Naive thymus-derived CD4-positive, alpha-beta T cell (primary cell): ENCODE measurements around the gene MARCHF5. TPM values are rescaled to one million over a fixed set of nuclear protein-coding genes. Genes with fewer than 3 reads are reported as not detected.

ENCODE experiments used
- ATAC-seq: fragments of 150-1000 bp; cut with Tn5 transposase; 2 replicates; pipeline ENCODE4 v1.10.0; 2021; ENCODE audit warnings: mild to moderate bottlenecking, moderate library complexity
- CTCF ChIA-PET: fragments of 350-600 bp; sonication (Branson Sonifier 250); formaldehyde crosslinking; loops from one replicate; lab custom pipeline; 2021; ENCODE audit warnings: antibody characterized with exemption; lab: Charles Lee
- POLR2A ChIA-PET: fragments of 350-600 bp; sonication (Branson Sonifier 250); formaldehyde crosslinking; loops from one replicate; lab custom pipeline; 2021; ENCODE audit warnings: antibody characterized with exemption, inconsistent platforms; lab: Charles Lee
- DNase-seq, 9 donors: peaks; one replicate each; pipeline versions ENCODE4 v3.0.0 to v3.0.0-alpha.2; 2020 to 2022; ENCODE audit warnings: mixed read lengths in 1 of 9
- H3K27ac ChIP-seq: one replicate; pipeline ENCODE4 v1.7.0; 2013; ENCODE audit warnings: mild to moderate bottlenecking, low read depth, low read length, moderate library complexity
- H3K27me3 ChIP-seq, 2 donors: one replicate each; pipeline ENCODE4 v1.7.0; 2013; ENCODE audit warnings: low read length in 2 of 2, mild to moderate bottlenecking in 2 of 2, moderate library complexity in 2 of 2; ENCODE audit not compliant: control insufficient read depth in 2 of 2, insufficient read depth in 2 of 2
- H3K36me3 ChIP-seq, 3 experiments: 1 replicate in 2 of 3; 2 replicates in 1 of 3; pipeline ENCODE4 v1.7.0; 2013; ENCODE audit warnings: low read length in 3 of 3, mild to moderate bottlenecking in 3 of 3, moderate library complexity in 1 of 3; ENCODE audit not compliant: insufficient read depth in 3 of 3, control insufficient read depth in 2 of 3
- H3K4me1 ChIP-seq, 2 donors: one replicate each; pipeline ENCODE4 v1.7.0; 2013; ENCODE audit warnings: low read length in 2 of 2, mild to moderate bottlenecking in 2 of 2, moderate library complexity in 1 of 2; ENCODE audit not compliant: control insufficient read depth in 2 of 2, insufficient read depth in 2 of 2
- H3K4me3 ChIP-seq: 2 replicates; pipeline ENCODE4 v1.7.0; 2013; ENCODE audit warnings: mild to moderate bottlenecking, low read length
- H3K9me3 ChIP-seq, 3 experiments: 1 replicate in 2 of 3; 2 replicates in 1 of 3; pipeline ENCODE4 v1.7.0; 2013; ENCODE audit warnings: low read length in 3 of 3; ENCODE audit not compliant: control insufficient read depth in 2 of 3
- H3K27ac Mint-ChIP-seq, 9 donors: one replicate each; pipeline ENCODE4 v1.8.0; 2020 to 2022; ENCODE audit warnings: mixed read lengths in 9 of 9, mild to moderate bottlenecking in 8 of 9, moderate library complexity in 5 of 9, inconsistent platforms in 2 of 9
- H3K27me3 Mint-ChIP-seq, 5 donors: one replicate each; pipeline ENCODE4 v1.8.0; 2021 to 2022; ENCODE audit warnings: mixed read lengths in 5 of 5, mild to moderate bottlenecking in 1 of 5
- H3K36me3 Mint-ChIP-seq, 5 donors: one replicate each; pipeline ENCODE4 v1.8.0; 2020 to 2022; ENCODE audit warnings: mixed read lengths in 5 of 5, mild to moderate bottlenecking in 3 of 5, inconsistent platforms in 1 of 5
- H3K4me1 Mint-ChIP-seq, 7 donors: one replicate each; pipeline ENCODE4 v1.8.0; 2020 to 2022; ENCODE audit warnings: mixed read lengths in 7 of 7, mild to moderate bottlenecking in 3 of 7, inconsistent platforms in 1 of 7
- H3K4me3 Mint-ChIP-seq, 10 donors: one replicate each; pipeline ENCODE4 v1.8.0; 2020 to 2022; ENCODE audit warnings: mild to moderate bottlenecking in 10 of 10, mixed read lengths in 10 of 10, moderate library complexity in 6 of 10, inconsistent platforms in 2 of 10
- H3K9me3 Mint-ChIP-seq, 11 donors: one replicate each; pipeline ENCODE4 v1.8.0; 2020 to 2022; ENCODE audit warnings: mixed read lengths in 11 of 11, mild to moderate bottlenecking in 4 of 11, inconsistent platforms in 1 of 11, moderate library complexity in 1 of 11
- intact Hi-C, 2 donors: fragments of 100-400 bp; cut with micrococcal nuclease; formaldehyde crosslinking; loops; one replicate each; pipeline ENCODE4 v1.15.1; 2023
- polyA plus RNA-seq, 2 donors: library from polyadenylated mRNA; unstranded; fragments of 300-500 nt; fragmentation: Illumina TruSeq; gene quantifications; one replicate each; pipeline ENCODE4 v1.2.3, GENCODE V29; 2021
- total RNA-seq, 6 experiments: library from RNA in 5 of 6; stranded (reverse) in 5 of 6; gene quantifications; 1 replicate in 5 of 6; 2 replicates in 1 of 6; pipeline ENCODE4 v1.2.3 and lab custom pipeline; 2021 to 2026

The MARCHF5 gene
- total and polyA plus RNA-seq, 7 experiments from 2014 or later: 18.3 to 37.1 (median 29.3) TPM

GRCh38 chr10:92278996-92279696 lies 11.8 kb upstream of the MARCHF5 start:
- POLR2A ChIA-PET: no interaction called here
- Mint-ChIP-seq H3K4me1 (peaks cover 0 to 5% (median under 1%) of the 10 kb centered on the region in 7 donors), H3K9me3 (peaks cover 0 to 2% (median 0%) of the 10 kb centered on the region in 11 donors), H3K4me3 (no peak overlapping the region), H3K27ac (no peak overlapping the region), H3K27me3 (no peaks in the 10 kb centered on the region), H3K36me3 (peaks cover 0 to 14% (median 9%) of the 10 kb centered on the region in 5 donors)
- Histone ChIP-seq H3K4me3 (no peak overlapping the region), H3K36me3 (no peaks in the 10 kb centered on the region), H3K9me3 (no peaks in the 10 kb centered on the region), H3K27ac (no peak overlapping the region), H3K27me3 (no peaks in the 10 kb centered on the region), H3K4me1 (no peaks in the 10 kb centered on the region)
- DNase-seq (no peak), ATAC-seq (no peak)
- intact Hi-C loops: no loop called here
- CTCF ChIA-PET: no interaction called here

DNA sequence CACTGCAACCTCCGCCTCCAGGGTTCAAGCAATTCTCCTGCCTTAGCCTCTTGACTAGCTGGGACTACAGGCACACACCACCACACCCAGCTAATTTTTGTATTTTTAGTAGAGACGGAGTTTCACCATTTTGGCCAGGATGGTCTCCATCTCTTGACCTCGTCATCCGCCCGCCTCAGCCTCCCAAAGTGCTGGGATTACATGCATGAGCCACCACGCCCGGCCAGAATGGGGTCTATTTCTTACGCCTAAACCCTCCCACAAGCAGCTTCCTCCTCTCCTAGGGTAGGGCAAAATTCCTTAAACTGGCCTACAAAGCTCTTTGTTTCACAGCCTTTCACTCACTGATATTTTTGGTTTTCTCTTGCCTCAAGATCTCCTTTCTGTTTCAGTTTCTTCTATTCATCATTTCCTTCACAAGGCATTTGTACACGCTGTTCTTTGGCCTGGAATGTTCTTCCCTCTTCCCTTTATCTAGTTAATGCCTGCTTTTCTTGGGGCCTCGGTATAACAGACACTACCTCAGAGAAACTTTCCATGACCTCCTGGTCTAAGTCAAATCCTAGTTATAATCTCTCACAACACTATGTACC lies 6.8 kb upstream of the MARCHF5 start:
- no peaks in the 10 kb centered on the region for H3K27me3 ChIP-seq
- DNase-seq: no peak
- H3K9me3 ChIP-seq: no peaks in the 10 kb centered on the region
- no peaks in the 10 kb centered on the region for H3K4me1 ChIP-seq
- ATAC-seq: no peak
- Mint-ChIP-seq H3K27me3 (no peaks in the 10 kb centered on the region), H3K27ac (peak overlapping the region in 1 of 9 donors; percentile 84), H3K9me3 (peaks cover 0 to 1% (median 0%) of the 10 kb centered on the region in 11 donors), H3K4me3 (peak overlapping the region in 1 of 10 donors; percentile 67), H3K36me3 (peaks cover 0 to 13% (median 3%) of the 10 kb centered on the region in 5 donors), H3K4me1 (peaks cover 3 to 17% (median 6%) of the 10 kb centered on the region in 7 donors)
- no peaks in the 10 kb centered on the region for H3K36me3 ChIP-seq
- intact Hi-C loops: no loop called here
- no peak overlapping the region for H3K27ac ChIP-seq
- no peak overlapping the region for H3K4me3 ChIP-seq
- CTCF ChIA-PET: interaction anchor here (0.6 kb wide), 1 partner anchor 14 kb away, joined by 4 read pairs; no protein-coding TSS in a partner anchor
- POLR2A ChIA-PET: no interaction called here

DNA sequence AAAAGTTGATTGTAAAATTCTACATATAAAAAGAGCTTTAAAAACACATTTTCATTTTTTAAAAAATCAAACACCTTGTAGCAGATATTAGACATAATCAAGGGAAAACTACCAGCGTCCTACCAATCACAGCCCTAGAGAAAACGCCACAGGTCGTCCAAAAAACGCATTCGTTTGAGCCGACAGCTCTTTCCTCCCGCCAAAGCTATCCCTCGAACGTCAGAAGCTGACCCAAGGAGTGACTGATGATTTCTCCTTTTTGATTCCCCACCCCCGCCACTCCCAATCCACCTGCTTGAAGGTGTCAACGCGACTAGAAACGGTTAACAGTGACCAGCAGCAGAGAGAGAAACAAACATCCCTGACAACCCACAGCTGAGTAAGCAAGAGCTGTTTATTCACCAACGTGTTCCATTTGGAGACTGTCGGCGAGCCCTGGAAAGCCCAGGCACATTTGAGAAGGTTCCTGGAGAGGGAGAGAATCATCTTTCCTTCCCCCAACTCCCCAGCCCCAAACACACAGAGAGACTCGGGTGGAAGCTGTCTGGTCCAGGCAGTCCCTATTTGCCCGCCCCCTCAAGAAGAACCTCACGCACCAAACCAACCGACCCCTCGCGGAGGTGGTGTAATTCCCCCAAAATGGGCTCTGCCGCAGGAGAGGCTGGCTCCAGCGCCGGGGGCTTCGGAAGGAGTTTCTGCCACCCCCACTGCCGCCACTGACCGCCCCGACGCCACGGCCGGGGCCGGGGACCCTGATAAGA lies 711 bp upstream of the MARCHF5 start:
- Mint-ChIP-seq H3K9me3 (no peaks in the 10 kb centered on the region), H3K4me1 (peaks cover 20 to 42% (median 32%) of the 10 kb centered on the region in 7 donors), H3K27me3 (no peaks in the 10 kb centered on the region), H3K27ac (peak overlapping the region; percentile 60 to 96 (median 84)), H3K4me3 (peak overlapping the region; percentile 85 to 97 (median 95)), H3K36me3 (peaks cover 0 to 8% (median 4%) of the 10 kb centered on the region in 5 donors)
- Histone ChIP-seq H3K27me3 (no peaks in the 10 kb centered on the region), H3K27ac (peak overlapping the region; percentile 90), H3K9me3 (no peaks in the 10 kb centered on the region), H3K4me3 (peak overlapping the region; percentile 90), H3K36me3 (peaks cover 0 to 12% (median 0%) of the 10 kb centered on the region in 3 experiments), H3K4me1 (peaks cover 0 to 6% of the 10 kb centered on the region in 2 donors)
- peak; percentile 26 for ATAC-seq
- intact Hi-C loops: loop anchor here (2.0 to 5.0 kb wide), 8 partner anchors 282 to 1419 kb away; partner anchors contain the start of genes BTAF1 (in 1 of the 2), CEP55 (in 1 of the 2), EXOC6 (in 1 of the 2) and FGFBP3 (in 1 of the 2)
- DNase-seq: peak in 4 of 9 donors; percentile 9 to 36 (median 16)
- ChIA-PET POLR2A (interaction anchor here (0.7 to 2.1 kb wide), 10 partner anchors 30 to 367 kb away, joined by 3 to 7 read pairs (median 4); partner anchors contain the start of genes BTAF1 and IDE), CTCF (interaction anchor here (0.7 to 1.8 kb wide), 4 partner anchors 12 to 1465 kb away, joined by 3 to 6 read pairs (median 3); no protein-coding TSS in a partner anchor)

DNA sequence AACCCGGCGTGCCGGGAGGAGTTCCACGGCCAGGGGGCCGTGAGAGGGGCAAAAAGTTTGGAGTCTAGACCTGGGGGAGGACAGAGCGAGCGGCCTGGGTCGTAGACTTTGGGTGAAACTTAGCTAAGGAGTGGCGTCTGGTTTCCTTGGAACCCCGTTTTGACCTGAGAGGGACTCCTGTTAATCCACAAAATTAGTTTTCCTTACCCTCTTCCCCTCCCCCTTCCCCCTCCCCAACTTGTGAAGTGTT lies 574 bp downstream of the MARCHF5 start:
- H3K27me3 Mint-ChIP-seq: no peaks in the 10 kb centered on the region
- H3K27ac Mint-ChIP-seq: peak overlapping the region in 5 of 9 donors; percentile 59 to 86 (median 82)
- Histone ChIP-seq H3K4me3 (peak overlapping the region; percentile 90), H3K4me1 (peaks cover 0 to 6% of the 10 kb centered on the region in 2 donors), H3K27ac (peak overlapping the region; percentile 90), H3K27me3 (no peaks in the 10 kb centered on the region), H3K9me3 (no peaks in the 10 kb centered on the region), H3K36me3 (peaks cover 0 to 12% (median 0%) of the 10 kb centered on the region in 3 experiments)
- intact Hi-C loops: loop anchor here (1.0 to 5.0 kb wide), 17 partner anchors 48 to 1421 kb away; partner anchors contain the start of genes BTAF1 (in 2 of the 2), IDE (in 2 of the 2), CEP55 (in 1 of the 2) and EXOC6 (in 1 of the 2)
- peaks cover 24 to 46% (median 35%) of the 10 kb centered on the region in 7 donors for H3K4me1 Mint-ChIP-seq
- DNase-seq (peak in 1 of 9 donors; percentile 25), ATAC-seq (no peak)
- CTCF ChIA-PET: interaction anchor here (0.6 to 1.8 kb wide), 5 partner anchors 9 to 1408 kb away, joined by 3 to 7 read pairs (median 4); no protein-coding TSS in a partner anchor
- H3K36me3 Mint-ChIP-seq: peaks cover 0 to 13% (median 4%) of the 10 kb centered on the region in 5 donors
- no peaks in the 10 kb centered on the region for H3K9me3 Mint-ChIP-seq
- H3K4me3 Mint-ChIP-seq: peak overlapping the region; percentile 85 to 97 (median 94)
- POLR2A ChIA-PET: interaction anchor here (0.5 to 2.1 kb wide), 8 partner anchors 29 to 1204 kb away, joined by 3 to 7 read pairs (median 4); partner anchors contain the start of genes IDE and TNKS2

GRCh38 chr10:92291921-92292845 lies 1.2 kb downstream of the MARCHF5 start:
- Histone ChIP-seq H3K36me3 (peaks cover 0 to 12% (median 0%) of the 10 kb centered on the region in 3 experiments), H3K4me3 (peak overlapping the region; percentile 90), H3K9me3 (no peaks in the 10 kb centered on the region), H3K27me3 (no peaks in the 10 kb centered on the region), H3K27ac (peak overlapping the region; percentile 90), H3K4me1 (peaks cover 0 to 6% of the 10 kb centered on the region in 2 donors)
- peaks cover 26 to 51% (median 39%) of the 10 kb centered on the region in 7 donors for H3K4me1 Mint-ChIP-seq
- H3K27me3 Mint-ChIP-seq: no peaks in the 10 kb centered on the region
- ChIA-PET CTCF (interaction anchor here (0.5 to 1.8 kb wide), 2 partner anchors 204 to 223 kb away, joined by 6 to 8 read pairs; no protein-coding TSS in a partner anchor), POLR2A (interaction anchor here (0.8 to 2.1 kb wide), 6 partner anchors 28 to 494 kb away, joined by 3 to 7 read pairs (median 4); partner anchors contain the start of genes IDE and TNKS2)
- no peaks in the 10 kb centered on the region for H3K9me3 Mint-ChIP-seq
- peaks cover 0 to 15% (median 4%) of the 10 kb centered on the region in 5 donors for H3K36me3 Mint-ChIP-seq
- H3K4me3 Mint-ChIP-seq: peak overlapping the region; percentile 85 to 97 (median 94)
- intact Hi-C loops: loop anchor here (1.0 to 5.0 kb wide), 19 partner anchors 49 to 1421 kb away; partner anchors contain the start of genes BTAF1 (in 2 of the 2), IDE (in 2 of the 2), CEP55 (in 1 of the 2) and EXOC6 (in 1 of the 2)
- peak overlapping the region; percentile 65 to 89 (median 83) for H3K27ac Mint-ChIP-seq
- ATAC-seq (no peak), DNase-seq (peak in 8 of 9 donors; percentile 12 to 43 (median 33))
